BE2C (cell line): ENCODE results near the gene CHD3.

Source experiments
- DNase-seq: peaks from one replicate; pipeline ENCODE4 v3.0.0-alpha.2; 2020
- H3K27me3 ChIP-seq: fragments of 250-450 bp; sonication (Bioruptor Pico); 2 replicates; pipeline ENCODE4 v1.5.1; 2020; ENCODE audit warnings: mild to moderate bottlenecking
- H3K36me3 ChIP-seq: fragments of 250-450 bp; sonication (Bioruptor Pico); 2 replicates; pipeline ENCODE4 v1.5.1; 2020; ENCODE audit warnings: mild to moderate bottlenecking
- H3K4me1 ChIP-seq: fragments of 250-450 bp; sonication (Bioruptor Pico); 2 replicates; pipeline ENCODE4 v1.5.1; 2020
- H3K4me3 ChIP-seq: 2 replicates; pipeline ENCODE4 v1.5.1; 2011; ENCODE audit warnings: low read depth, low read length
- H3K9me3 ChIP-seq: fragments of 250-450 bp; sonication (Bioruptor Pico); 2 replicates; pipeline ENCODE4 v1.5.1; 2020
- CTCF ChIP-seq: IDR thresholded peaks from 2 replicates; pipeline ENCODE4 v1.5.1; 2012; ENCODE audit warnings: mild to moderate bottlenecking, low read depth, low read length

Gene CHD3

GRCh38 chr17:7912927-7913524 is 24.4 kb downstream of the CHD3 start:
- peak; percentile 77 for TF ChIP-seq CTCF
- Histone ChIP-seq H3K9me3 (peaks cover 3% of the 10 kb centered on the region; the same call in 1 of the 2 replicates), H3K4me3 (no peak overlapping the region), H3K4me1 (peaks cover 2% of the 10 kb centered on the region; the same call in 1 of the 2 replicates), H3K27me3 (no peaks in the 10 kb centered on the region), H3K36me3 (no peaks in the 10 kb centered on the region; the same call in 1 of the 2 replicates)
- DNase-seq, result peak; percentile 33

- Histone ChIP-seq H3K27me3 (no peaks in the 10 kb centered on the region), H3K36me3 (no peaks in the 10 kb centered on the region), H3K9me3 (peaks cover 3% of the 10 kb centered on the region; the same call in 1 of the 2 replicates), H3K4me3 (peak overlapping the region; percentile 57), H3K4me1 (peaks cover 2% of the 10 kb centered on the region; the same call in 1 of the 2 replicates)
- no peak for TF ChIP-seq CTCF
- DNase-seq, result no peak
Observed at GRCh38 chr17:7915179-7915610, 26.6 kb downstream of the CHD3 start.

GRCh38 chr17:7915611-7916384 is 27.2 kb downstream of the CHD3 start, which contains the start of gene RNF227:
TSS of gene RNF227 (minus strand) at chr17:7916289. CDS start at chr17:7916195, 94 bp downstream.
- no peaks in the 10 kb centered on the region for H3K27me3 ChIP-seq
- peak within 1 kb of the TSS; percentile 57 for H3K4me3 ChIP-seq
- no peak for TF ChIP-seq CTCF
- H3K4me1 ChIP-seq, result peaks cover 2% of the 10 kb centered on the region; the same call in 1 of the 2 replicates
- peaks cover 3% of the 10 kb centered on the region; the same call in 1 of the 2 replicates for H3K9me3 ChIP-seq
- no peaks in the 10 kb centered on the region for H3K36me3 ChIP-seq
- peak; percentile 89 for DNase-seq

- Histone ChIP-seq H3K36me3 (no peaks in the 10 kb centered on the region), H3K9me3 (peaks cover 3% of the 10 kb centered on the region; the same call in 1 of the 2 replicates), H3K27me3 (no peaks in the 10 kb centered on the region), H3K4me3 (no peak overlapping the region), H3K4me1 (peaks cover 2% of the 10 kb centered on the region; the same call in 1 of the 2 replicates)
- DNase-seq, result no peak
- TF ChIP-seq CTCF, result no peak
Observed at GRCh38 chr17:7916385-7916682, 27.7 kb downstream of the CHD3 start.

- Histone ChIP-seq H3K4me3 (no peak overlapping the region), H3K36me3 (no peaks in the 10 kb centered on the region), H3K4me1 (peaks cover 2% of the 10 kb centered on the region; the same call in 1 of the 2 replicates), H3K9me3 (peaks cover 3% of the 10 kb centered on the region; the same call in 1 of the 2 replicates), H3K27me3 (no peaks in the 10 kb centered on the region)
- no peak for TF ChIP-seq CTCF
- no peak for DNase-seq
Observed at GRCh38 chr17:7916808-7917207, 28.2 kb downstream of the CHD3 start.
